ENCODE data around the gene NEMP2.

GRCh38 chr2:190527214-190527613 is 7.3 kb downstream of the NEMP2 start:
- TF ChIP-seq USF1 (IDR thresholded peaks at IDR 0.05): no peak
- no peak for TF ChIP-seq EP300 (IDR thresholded peaks at IDR 0.05; ENCODE audit: borderline replicate concordance)
- no peak for TF ChIP-seq YY1 (IDR thresholded peaks at IDR 0.05; ENCODE audit: low read depth)
- TF ChIP-seq TEAD4 (IDR thresholded peaks at IDR 0.05): no peak
- no peak for TF ChIP-seq CEBPB (IDR thresholded peaks at IDR 0.05)
- TF ChIP-seq ZBTB7A (IDR thresholded peaks at IDR 0.05; ENCODE audit: low read depth): no peak
- TF ChIP-seq MAX (IDR thresholded peaks at IDR 0.05): no peak
